HT1080 (cell line): ENCODE results near the gene PRDX1. TPM values are rescaled to one million over a fixed set of nuclear protein-coding genes. Genes with fewer than 3 reads are reported as not detected.
"Not testable (repeated sequence)": the region's sequence is repeated elsewhere in the genome, so short reads cannot be mapped to it uniquely, and the experiment has no call there.

ENCODE experiments used
- DNase-seq: peaks from one replicate; pipeline ENCODE4 v3.0.0-alpha.2; 2015; ENCODE audit warnings: low read depth
- total RNA-seq: library from RNA; depleted of rRNA; stranded (reverse); fragments of >200 nt; shearing (Covaris generic); gene quantifications from 2 replicates; pipeline ENCODE4 v1.2.3, GENCODE V29; 2014; rRNA removed

The PRDX1 gene
- total RNA-seq, 1 experiment from 2014 or later = 997 TPM

GRCh38 chr1:45467353-45467752 lies 54.3 kb downstream of the PRDX1 start:
- not testable (repeated sequence) for DNase-seq

- DNase-seq = no peak
Observed at GRCh38 chr1:45465277-45465676, 56.4 kb downstream of the PRDX1 start.

Other genes with a start within 250 kb of the PRDX1 start
- gene HPDL, start 195.0 kb downstream of the PRDX1 start, total RNA-seq = not detected in 2 replicates
- gene TOE1, start 181.7 kb downstream of the PRDX1 start, total RNA-seq = 29.1 and 37.6 TPM in 2 replicates
- 30.8 and 33.4 TPM in 2 replicates for gene MUTYH, start 181.4 kb downstream of the PRDX1 start, total RNA-seq
- 0.71 and 0.73 TPM in 2 replicates for gene TESK2, start 30.7 kb downstream of the PRDX1 start, total RNA-seq
- gene CCDC163, start 21.8 kb downstream of the PRDX1 start, total RNA-seq = 1.4 and 2.3 TPM in 2 replicates
- 8.5 and 20.0 TPM in 2 replicates for gene MMACHC, start 21.6 kb downstream of the PRDX1 start, total RNA-seq
- gene AKR1A1, start 28.9 kb upstream of the PRDX1 start, total RNA-seq = 99.5 and 106 TPM in 2 replicates
- gene NASP, start 62.2 kb upstream of the PRDX1 start, total RNA-seq = 129 and 138 TPM in 2 replicates
- gene CCDC17, start 102.2 kb upstream of the PRDX1 start, total RNA-seq = 0.56 and 0.94 TPM in 2 replicates
- 92.7 and 99.6 TPM in 2 replicates for gene GPBP1L1, start 164.6 kb upstream of the PRDX1 start, total RNA-seq
- gene TMEM69, start 166.3 kb upstream of the PRDX1 start, total RNA-seq = 47.5 and 66.8 TPM in 2 replicates
- gene IPP, start 228.8 kb upstream of the PRDX1 start, total RNA-seq = 4.8 and 6.3 TPM in 2 replicates